HepG2 (cell line): ENCODE measurements around the gene WIZ. TPM values are rescaled to one million over a fixed set of nuclear protein-coding genes. Genes with fewer than 3 reads are reported as not detected.

ENCODE experiments used
- ATM ChIP-seq: fragments of 450-650 bp; IDR thresholded peaks from 2 replicates; pipeline ENCODE4 v1.7.1; 2017; ENCODE audit warnings: mild to moderate bottlenecking, borderline replicate concordance
- CREM ChIP-seq, 2 experiments: sonication (generic) in 1 of 2; formaldehyde crosslinking in 1 of 2; IDR thresholded peaks; 2 replicates each; pipeline versions ENCODE4 v1.4.0 to v1.6.1; 2016 to 2020; ENCODE audit warnings: antibody characterized with exemption in 1 of 2, mild to moderate bottlenecking in 1 of 2, missing genetic modification reagents in 1 of 2
- KAT8 ChIP-seq: IDR thresholded peaks from 2 replicates; pipeline ENCODE4 v1.6.1; 2016; ENCODE audit warnings: missing genetic modification reagents, missing compliant biosample characterization
- KLF13 ChIP-seq: sonication (generic); formaldehyde crosslinking; IDR thresholded peaks from 2 replicates; pipeline ENCODE4 v1.4.0; 2020; ENCODE audit warnings: mild to moderate bottlenecking, missing genetic modification reagents
- MEIS1 ChIP-seq: sonication (generic); formaldehyde crosslinking; IDR thresholded peaks from 2 replicates; pipeline ENCODE4 v1.9.0; 2021; ENCODE audit warnings: mild to moderate bottlenecking, missing genetic modification reagents, moderate library complexity, borderline replicate concordance
- MTF2 ChIP-seq: sonication (generic); formaldehyde crosslinking; IDR thresholded peaks from 2 replicates; pipeline ENCODE4 v1.5.0; 2020; ENCODE audit warnings: missing genetic modification reagents, borderline replicate concordance
- NFE2L1 ChIP-seq: sonication (generic); formaldehyde crosslinking; IDR thresholded peaks from 2 replicates; pipeline ENCODE4 v1.4.0; 2020; ENCODE audit warnings: missing genetic modification reagents, mild to moderate bottlenecking, borderline replicate concordance
- PAWR ChIP-seq: sonication (generic); formaldehyde crosslinking; IDR thresholded peaks from 2 replicates; pipeline ENCODE4 v1.4.0; 2020; ENCODE audit warnings: missing genetic modification reagents, mild to moderate bottlenecking, borderline replicate concordance
- PRDM10 ChIP-seq: sonication (generic); formaldehyde crosslinking; IDR thresholded peaks from 2 replicates; pipeline ENCODE4 v1.4.0; 2020; ENCODE audit warnings: low read depth, missing genetic modification reagents
- SYNCRIP ChIP-seq: fragments of 200-400 bp; formaldehyde crosslinking; IDR thresholded peaks from 2 replicates; pipeline ENCODE4 v1.6.1; 2018; ENCODE audit warnings: mild to moderate bottlenecking, low read depth, low read length; ENCODE audit not compliant: insufficient read depth
- TMF1 ChIP-seq: sonication (generic); formaldehyde crosslinking; IDR thresholded peaks from 2 replicates; pipeline ENCODE4 v1.8.1; 2022; ENCODE audit warnings: low read depth, missing genetic modification reagents
- ZNF17 ChIP-seq: sonication (generic); formaldehyde crosslinking; IDR thresholded peaks from 2 replicates; pipeline ENCODE4 v1.5.0; 2020; ENCODE audit warnings: mild to moderate bottlenecking, missing genetic modification reagents
- ZNF263 ChIP-seq: sonication (generic); formaldehyde crosslinking; IDR thresholded peaks from 2 replicates; pipeline ENCODE4 v1.4.0; 2020; ENCODE audit warnings: missing genetic modification reagents
- ZNF367 ChIP-seq: sonication (generic); formaldehyde crosslinking; IDR thresholded peaks from 2 replicates; pipeline ENCODE4 v1.4.0; 2020; ENCODE audit warnings: missing genetic modification reagents, borderline replicate concordance
- ZNF569 ChIP-seq: sonication (generic); formaldehyde crosslinking; IDR thresholded peaks from 2 replicates; pipeline ENCODE4 v1.5.0; 2020; ENCODE audit warnings: mild to moderate bottlenecking, missing genetic modification reagents, moderate library complexity, borderline replicate concordance
- ZNF580 ChIP-seq: IDR thresholded peaks from 2 replicates; pipeline ENCODE4 v1.6.1; 2016; ENCODE audit warnings: low read depth, borderline replicate concordance
- ZNF720 ChIP-seq: sonication (generic); formaldehyde crosslinking; IDR thresholded peaks from 2 replicates; pipeline ENCODE4 v1.4.0; 2020; ENCODE audit warnings: missing genetic modification reagents
- ZNF816 ChIP-seq: sonication (generic); formaldehyde crosslinking; IDR thresholded peaks from 2 replicates; pipeline ENCODE4 v1.8.0; 2022; ENCODE audit warnings: missing genetic modification reagents, mild to moderate bottlenecking, borderline replicate concordance
- ZNF878 ChIP-seq: sonication (generic); formaldehyde crosslinking; IDR thresholded peaks from 2 replicates; pipeline ENCODE4 v1.8.1; 2023; ENCODE audit warnings: mild to moderate bottlenecking, missing genetic modification reagents, moderate library complexity
- polyA plus RNA-seq, 8 experiments: library from polyadenylated mRNA; depleted of rRNA in 3 of 8; stranded (reverse) in 7 of 8; unstranded in 1 of 8; fragments of >200 nt; fragmentation: Illumina TruSeq in 4 of 8; extraction: Trizol in 4 of 8; gene quantifications; 2 replicates each; pipeline versions ENCODE4 v1.2.1 to v1.2.3, GENCODE V29; 2011 to 2016; ENCODE audit warnings: low read depth in 4 of 8, missing spikeins in 1 of 8, mixed read lengths in 1 of 8; ENCODE audit not compliant: insufficient read depth in 1 of 8
- total RNA-seq, 5 experiments: library from RNA; depleted of rRNA; stranded (reverse); fragments of >200 nt; fragmentation: Illumina TruSeq; extraction: Trizol; gene quantifications; 2 replicates each; pipeline ENCODE4 v1.2.3, GENCODE V29; 2016; ENCODE audit warnings: low read depth in 1 of 5
- TF ChIP-seq, protein P1 (sequence below): sonication (generic); formaldehyde crosslinking; IDR thresholded peaks from 2 replicates; pipeline ENCODE4 v1.8.1; 2023; ENCODE audit warnings: mild to moderate bottlenecking, moderate library complexity, missing genetic modification reagents
- TF ChIP-seq, protein P2 (sequence below): sonication (generic); formaldehyde crosslinking; IDR thresholded peaks from 2 replicates; pipeline ENCODE4 v1.4.0; 2020; ENCODE audit warnings: missing genetic modification reagents
- TF ChIP-seq, protein P3 (sequence below): sonication (generic); formaldehyde crosslinking; IDR thresholded peaks from 2 replicates; pipeline ENCODE4 v1.5.1; 2020; ENCODE audit warnings: missing genetic modification reagents, mild to moderate bottlenecking, borderline replicate concordance

Gene WIZ
- total and polyA plus RNA-seq, 2 of the 13 experiments (the other 11 are each of a cell fraction or from before 2014, with no cell fraction given), result 4.7 to 4.8 TPM

DNA sequence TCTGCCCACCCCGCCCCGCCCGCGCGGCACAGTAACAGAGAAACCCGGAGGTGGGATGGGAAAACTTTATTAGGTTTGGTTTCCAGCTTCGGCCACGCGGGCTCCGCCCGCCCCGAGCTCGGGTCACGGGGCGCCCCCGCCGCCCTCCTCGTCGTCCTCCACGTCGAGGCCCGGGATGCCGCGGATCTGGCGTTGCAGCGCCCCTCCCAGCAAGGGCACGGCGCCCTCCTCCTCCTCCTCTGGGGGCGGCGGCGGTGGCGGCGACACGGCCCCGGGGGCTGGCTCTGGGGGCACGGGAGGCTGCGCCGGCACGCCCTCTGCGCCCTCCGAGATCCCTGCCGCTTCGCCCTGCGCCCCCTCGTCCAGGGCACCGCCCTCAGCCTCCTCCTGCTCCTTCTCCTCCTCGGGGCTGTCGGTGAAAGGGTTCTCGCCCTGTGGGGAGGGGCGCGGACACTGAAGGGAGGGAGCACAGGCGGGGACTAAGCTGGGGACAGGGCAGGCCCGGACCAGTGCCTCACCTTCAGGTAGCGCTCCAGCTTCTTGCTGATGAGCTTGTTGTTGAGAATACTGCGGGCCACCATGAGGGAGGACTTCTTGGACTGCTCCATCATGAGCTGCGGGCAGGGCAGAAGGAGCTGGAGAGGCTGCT is 69.6 kb downstream of the WIZ start (continued):
- TF ChIP-seq PAWR (CRISPR knock-in tag), result no peak
- TF ChIP-seq ZNF816 (CRISPR knock-in tag), result no peak
- TF ChIP-seq ZNF263 (CRISPR knock-in tag), result peak; percentile 80
- no peak for TF ChIP-seq NFE2L1
- TF ChIP-seq ZNF367 (CRISPR knock-in tag), result no peak
- no peak for TF ChIP-seq ZNF878
- no peak for TF ChIP-seq ATM
- TF ChIP-seq MTF2 (CRISPR knock-in tag), result no peak
- TF ChIP-seq MEIS1 (CRISPR knock-in tag), result no peak
- TF ChIP-seq, protein P1, sequence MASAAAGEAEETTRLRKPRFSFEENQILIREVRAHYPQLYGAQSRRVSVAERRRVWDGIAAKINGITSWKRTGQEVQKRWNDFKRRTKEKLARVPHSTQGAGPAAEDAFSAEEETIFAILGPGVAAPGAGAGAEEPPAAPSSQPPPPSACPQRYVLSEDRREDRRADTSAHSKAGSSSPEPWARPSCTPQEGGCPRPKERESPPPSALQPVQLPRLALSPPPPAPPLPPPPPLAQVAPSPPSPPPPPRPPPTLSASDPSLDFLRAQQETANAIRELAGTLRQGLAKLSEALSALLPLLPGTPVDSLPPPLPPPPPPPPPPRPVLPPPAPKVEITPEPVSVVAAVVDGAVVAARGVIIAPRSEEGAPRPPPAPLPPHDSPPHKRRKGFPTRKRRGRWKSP (CRISPR knock-in tag), result peak; percentile 82; the same call in 1 of the 2 replicates
- no peak for TF ChIP-seq ZNF569 (CRISPR knock-in tag)
- TF ChIP-seq, protein P2, sequence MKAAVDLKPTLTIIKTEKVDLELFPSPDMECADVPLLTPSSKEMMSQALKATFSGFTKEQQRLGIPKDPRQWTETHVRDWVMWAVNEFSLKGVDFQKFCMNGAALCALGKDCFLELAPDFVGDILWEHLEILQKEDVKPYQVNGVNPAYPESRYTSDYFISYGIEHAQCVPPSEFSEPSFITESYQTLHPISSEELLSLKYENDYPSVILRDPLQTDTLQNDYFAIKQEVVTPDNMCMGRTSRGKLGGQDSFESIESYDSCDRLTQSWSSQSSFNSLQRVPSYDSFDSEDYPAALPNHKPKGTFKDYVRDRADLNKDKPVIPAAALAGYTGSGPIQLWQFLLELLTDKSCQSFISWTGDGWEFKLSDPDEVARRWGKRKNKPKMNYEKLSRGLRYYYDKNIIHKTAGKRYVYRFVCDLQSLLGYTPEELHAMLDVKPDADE (CRISPR knock-in tag), result no peak
- no peak for TF ChIP-seq PRDM10
- peak; percentile 67; the same call in 1 of the 2 replicates for TF ChIP-seq ZNF580 (CRISPR knock-in tag)
- no peak for TF ChIP-seq KLF13 (CRISPR knock-in tag)
- no peak for TF ChIP-seq KAT8 (CRISPR knock-in tag)
- TF ChIP-seq ZNF17 (CRISPR knock-in tag), result no peak
- no peak for TF ChIP-seq TMF1 (CRISPR knock-in tag)
- TF ChIP-seq SYNCRIP, result no peak
- TF ChIP-seq, protein P3, sequence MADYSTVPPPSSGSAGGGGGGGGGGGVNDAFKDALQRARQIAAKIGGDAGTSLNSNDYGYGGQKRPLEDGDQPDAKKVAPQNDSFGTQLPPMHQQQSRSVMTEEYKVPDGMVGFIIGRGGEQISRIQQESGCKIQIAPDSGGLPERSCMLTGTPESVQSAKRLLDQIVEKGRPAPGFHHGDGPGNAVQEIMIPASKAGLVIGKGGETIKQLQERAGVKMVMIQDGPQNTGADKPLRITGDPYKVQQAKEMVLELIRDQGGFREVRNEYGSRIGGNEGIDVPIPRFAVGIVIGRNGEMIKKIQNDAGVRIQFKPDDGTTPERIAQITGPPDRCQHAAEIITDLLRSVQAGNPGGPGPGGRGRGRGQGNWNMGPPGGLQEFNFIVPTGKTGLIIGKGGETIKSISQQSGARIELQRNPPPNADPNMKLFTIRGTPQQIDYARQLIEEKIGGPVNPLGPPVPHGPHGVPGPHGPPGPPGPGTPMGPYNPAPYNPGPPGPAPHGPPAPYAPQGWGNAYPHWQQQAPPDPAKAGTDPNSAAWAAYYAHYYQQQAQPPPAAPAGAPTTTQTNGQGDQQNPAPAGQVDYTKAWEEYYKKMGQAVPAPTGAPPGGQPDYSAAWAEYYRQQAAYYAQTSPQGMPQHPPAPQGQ (CRISPR knock-in tag), result no peak
- TF ChIP-seq ZNF720 (CRISPR knock-in tag), result no peak
- no peak for TF ChIP-seq CREM (IDR thresholded peaks at IDR 0.05)
- no peak for TF ChIP-seq CREM (CRISPR knock-in tag; IDR thresholded peaks at IDR 0.05)
